Endothelial cell of umbilical vein (primary cell): ENCODE results near the gene YTHDC1. TPM values are rescaled to one million over a fixed set of nuclear protein-coding genes. Genes with fewer than 3 reads are reported as not detected.

Experiments used
- BruUV-seq: library from RNA; stranded (reverse); fragments of 400-500 nt; replicated peaks from 2 replicates; lab custom pipeline; 2021; lab: Mats Ljungman, UMichigan
- CTCF ChIA-PET: fragments of 300-600, 350-600 bp; sonication (Branson Sonifier 250); formaldehyde crosslinking; loops from one replicate; lab custom pipeline; 2021; ENCODE audit warnings: antibody characterized with exemption, inconsistent platforms; lab: Charles Lee
- POLR2A ChIA-PET: fragments of 300-600, 350-600 bp; sonication (Branson Sonifier 250); formaldehyde crosslinking; loops from one replicate; lab custom pipeline; 2021; ENCODE audit warnings: antibody characterized with exemption, inconsistent platforms; lab: Charles Lee
- DNase-seq: peaks from one replicate; pipeline ENCODE4 v3.0.0-alpha.2; 2011; ENCODE audit warnings: low read depth, low spot score
- FAIRE-seq: peaks from 2 replicates; lab custom pipeline; 2011; peaks lifted over from hg19 to GRCh38; lab: Jason Lieb, UNC
- H2AFZ ChIP-seq: 2 replicates; pipeline ENCODE4 v1.6.0; 2012; ENCODE audit warnings: low read depth, low read length, control low read depth, inconsistent platforms
- H3K27ac ChIP-seq: 2 replicates; pipeline ENCODE4 v1.5.1; 2011; ENCODE audit warnings: low read depth, mild to moderate bottlenecking, control low read depth, low read length, moderate library complexity; ENCODE audit not compliant: insufficient read depth
- H3K27me3 ChIP-seq, 2 experiments: 2 replicates each; pipeline versions ENCODE4 v1.6.0 to v1.6.1; 2011; ENCODE audit warnings: low read length in 2 of 2, mixed read lengths in 1 of 2; ENCODE audit not compliant: control insufficient read depth in 2 of 2, insufficient read depth in 2 of 2
- H3K36me3 ChIP-seq, 2 experiments: 2 replicates in 1 of 2; 3 replicates in 1 of 2; pipeline ENCODE4 v1.5.1; 2011; ENCODE audit warnings: low read length in 2 of 2, mild to moderate bottlenecking in 1 of 2, moderate library complexity in 1 of 2; ENCODE audit not compliant: control insufficient read depth in 2 of 2, insufficient read depth in 2 of 2; ENCODE audit errors: extremely low read depth in 1 of 2
- H3K4me1 ChIP-seq: 3 replicates; pipeline ENCODE4 v1.5.1; 2011; ENCODE audit warnings: mild to moderate bottlenecking, low read length; ENCODE audit not compliant: control insufficient read depth, insufficient read depth; ENCODE audit errors: extremely low read depth
- H3K4me2 ChIP-seq: 2 replicates; pipeline ENCODE4 v1.6.1; 2011; ENCODE audit warnings: low read length, control low read depth, mixed read lengths; ENCODE audit not compliant: insufficient read depth
- H3K4me3 ChIP-seq, 3 experiments: fragments of 200-600 bp in 1 of 3; sonication (generic), shearing (Covaris generic) in 1 of 3; replicated peaks in 1 of 3; 2 replicates each; pipeline ENCODE4 v1.5.1; 2011 to 2016; ENCODE audit warnings: control low read depth in 3 of 3, low read length in 3 of 3, mild to moderate bottlenecking in 2 of 3, inconsistent platforms in 1 of 3, low read depth in 1 of 3, moderate library complexity in 1 of 3; ENCODE audit not compliant: insufficient read depth in 1 of 3
- H3K79me2 ChIP-seq: 2 replicates; pipeline ENCODE4 v1.6.0; 2012; ENCODE audit warnings: low read length, inconsistent platforms; ENCODE audit not compliant: control insufficient read depth, insufficient read depth
- H3K9ac ChIP-seq: replicated peaks from 2 replicates; pipeline ENCODE3; 2011; ENCODE audit warnings: low read length, control low read depth; ENCODE audit not compliant: insufficient read depth; ENCODE audit errors: extremely low read depth
- H3K9me1 ChIP-seq: replicated peaks from 3 replicates; pipeline ENCODE4 v1.6.0; 2011; ENCODE audit warnings: mild to moderate bottlenecking, low read length; ENCODE audit not compliant: control insufficient read depth, insufficient read depth; ENCODE audit errors: extremely low read depth
- H3K9me3 ChIP-seq: replicated peaks from 2 replicates; pipeline ENCODE4 v1.5.1; 2012; ENCODE audit warnings: low read length, inconsistent platforms; ENCODE audit not compliant: control insufficient read depth, insufficient read depth
- H4K20me1 ChIP-seq: replicated peaks from 2 replicates; pipeline ENCODE3; 2011; ENCODE audit warnings: mild to moderate bottlenecking, low read length; ENCODE audit not compliant: control insufficient read depth, insufficient read depth; ENCODE audit errors: extremely low read depth
- CTCF ChIP-seq, 2 donors: IDR thresholded peaks; 1 replicate in 1 of 2; 2 replicates in 1 of 2; pipeline ENCODE4 v1.5.1; 2011; ENCODE audit warnings: low read length in 2 of 2, mild to moderate bottlenecking in 2 of 2, moderate library complexity in 2 of 2, control low read depth in 1 of 2, inconsistent platforms in 1 of 2, low read depth in 1 of 2; ENCODE audit not compliant: insufficient read depth in 1 of 2; ENCODE audit errors: extremely low read depth in 1 of 2
- EZH2 ChIP-seq: IDR thresholded peaks from 2 replicates; pipeline ENCODE4 v1.6.1; 2012; ENCODE audit warnings: borderline replicate concordance, low read depth, mild to moderate bottlenecking, moderate library complexity, low read length, inconsistent platforms; ENCODE audit not compliant: severe bottlenecking
- FOS ChIP-seq: IDR thresholded peaks from 2 replicates; pipeline ENCODE4 v1.6.1; 2011; ENCODE audit warnings: mild to moderate bottlenecking, low read length, moderate library complexity, borderline replicate concordance; ENCODE audit not compliant: insufficient read depth
- GATA2 ChIP-seq: IDR thresholded peaks from 2 replicates; pipeline ENCODE4 v1.7.0; 2011; ENCODE audit warnings: low read depth, mild to moderate bottlenecking, moderate library complexity, mixed read lengths, low read length; ENCODE audit not compliant: insufficient read length, insufficient read depth
- JUN ChIP-seq: IDR thresholded peaks from 2 replicates; pipeline ENCODE4 v1.6.1; 2011; ENCODE audit warnings: borderline replicate concordance, low read depth; ENCODE audit not compliant: insufficient read length, insufficient read depth
- MAX ChIP-seq: IDR thresholded peaks from 2 replicates; pipeline ENCODE4 v1.6.1; 2011; ENCODE audit not compliant: insufficient read depth, insufficient read length
- MYC ChIP-seq: IDR thresholded peaks from one replicate; pipeline ENCODE4 v1.6.1; 2011; ENCODE audit warnings: mild to moderate bottlenecking, low read depth, low read length
- POLR2A ChIP-seq: IDR thresholded peaks from 2 replicates; pipeline ENCODE4 v1.6.1; 2012; ENCODE audit warnings: low read depth, mild to moderate bottlenecking, control low read depth, low read length
- POLR2AphosphoS5 ChIP-seq: IDR thresholded peaks from 2 replicates; pipeline ENCODE4 v1.6.1; 2012; ENCODE audit warnings: low read depth, mild to moderate bottlenecking, control low read depth, low read length, moderate library complexity; ENCODE audit not compliant: insufficient read depth
- dilution Hi-C: fragments of 300-500 bp; cut with MboI; formaldehyde crosslinking; loops from one replicate; pipeline ENCODE4 v1.15.0; 2019; ENCODE audit warnings: low sequenced_read_pairs; ENCODE audit not compliant: extremely low pct_ligation_motif_present
- intact Hi-C: fragments of 100-400 bp; cut with micrococcal nuclease; formaldehyde crosslinking; loops from one replicate; pipeline ENCODE4 v1.10.0; 2022
- polyA plus RNA-seq, 4 experiments: library from polyadenylated mRNA; depleted of rRNA in 3 of 4; stranded (reverse) in 3 of 4; unstranded in 1 of 4; fragments of >200 nt; gene quantifications; 2 replicates each; pipeline versions ENCODE4 v1.2.1 to v1.2.3, GENCODE V29; 2011 to 2012; ENCODE audit warnings: missing spikeins in 1 of 4
- total RNA-seq: library from RNA; stranded (reverse); gene quantifications from 2 replicates; pipeline ENCODE4 v1.2.3, GENCODE V29; 2021

Gene YTHDC1
- total and polyA plus RNA-seq, 2 donors (not counting 3 experiments of a cell fraction or from before 2014, with no cell fraction given), result 17.8 to 60.4 TPM

GRCh38 chr4:68287704-68288392, 62.0 kb downstream of the YTHDC1 start:
- DNase-seq, result no peak
- TF ChIP-seq MAX (no peak), FOS (no peak), JUN (no peak), MYC (no peak), GATA2 (no peak), EZH2 (no peak), CTCF (IDR thresholded peaks at IDR 0.05; ENCODE audit: extremely low read depth in 1 of 2, insufficient read depth in 1 of 2, low read depth in 1 of 2, low read length in 2 of 2) (no peak), POLR2A (no peak), POLR2AphosphoS5 (no peak)
- CTCF ChIA-PET, result interaction anchor here (1.0 to 1.6 kb wide), 2 partner anchors 16 to 88 kb away, joined by 3 to 4 read pairs; no protein-coding TSS in a partner anchor

More at GRCh38 chr4:68287704-68288392, 62.0 kb downstream of the YTHDC1 start:
- Histone ChIP-seq H3K4me3 (no peak overlapping the region), H3K27me3 (peaks cover 0 to 14% of the 10 kb centered on the region in 2 experiments), H4K20me1 (no peaks in the 10 kb centered on the region), H3K79me2 (no peaks in the 10 kb centered on the region), H3K4me2 (no peak overlapping the region), H3K9ac (no peak overlapping the region), H2AFZ (no peak overlapping the region), H3K9me3 (no peaks in the 10 kb centered on the region), H3K9me1 (no peaks in the 10 kb centered on the region), H3K27ac (no peak overlapping the region), H3K4me1 (no peaks in the 10 kb centered on the region), H3K36me3 (no peaks in the 10 kb centered on the region)
- BruUV-seq, result no TSS peak
- FAIRE-seq, result no peak
- dilution Hi-C loops (no loop called here), intact Hi-C loops (no loop called here)
- POLR2A ChIA-PET, result no interaction called here
